ENCODE data around the gene KCNK15. TPM values are rescaled to one million over a fixed set of nuclear protein-coding genes. Genes with fewer than 3 reads are reported as not detected.

The KCNK15 gene
- total RNA-seq, 1 donor from 2014 or later, result 1.0 TPM

DNA sequence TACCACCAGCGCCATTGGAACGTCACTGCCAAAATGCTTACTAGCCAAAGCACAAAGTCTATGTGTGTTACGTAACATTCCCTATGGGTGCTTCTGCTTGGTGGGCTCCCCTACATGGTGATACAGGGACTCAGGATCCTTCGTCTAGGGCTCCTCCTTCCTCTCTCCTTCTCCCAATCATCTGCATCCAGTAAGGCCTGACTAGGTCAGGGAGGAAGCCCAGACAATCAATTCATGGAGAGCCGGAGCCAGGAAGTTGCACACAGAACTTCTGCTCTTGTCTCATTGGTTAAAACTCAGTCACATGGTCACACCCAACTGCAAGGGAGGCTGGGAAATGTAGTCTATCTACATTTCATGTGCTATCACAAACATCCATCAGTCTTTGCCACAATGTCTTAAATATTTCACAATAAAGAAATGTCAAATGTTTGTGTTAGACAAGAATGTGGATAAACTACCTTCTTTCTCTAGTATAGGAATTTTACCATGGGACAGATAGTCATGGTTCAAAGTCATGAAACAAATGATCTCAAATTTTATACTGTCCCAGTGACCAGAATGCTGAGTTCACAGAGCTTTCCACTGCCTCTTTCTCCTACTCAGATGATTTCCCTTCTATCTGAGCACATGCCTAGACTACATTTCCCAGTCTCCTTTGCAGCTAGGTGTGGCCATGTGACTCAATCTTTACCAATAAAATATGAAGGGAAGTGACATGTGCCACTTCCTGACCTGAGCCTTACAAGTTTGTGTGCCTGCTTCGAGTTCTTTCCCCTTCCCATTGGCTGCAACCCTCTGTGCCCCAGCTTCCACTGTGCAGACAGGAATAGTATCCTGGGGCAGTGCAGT is 9.3 kb upstream of the KCNK15 start:
- peak; percentile 75 for ATAC-seq

DNA sequence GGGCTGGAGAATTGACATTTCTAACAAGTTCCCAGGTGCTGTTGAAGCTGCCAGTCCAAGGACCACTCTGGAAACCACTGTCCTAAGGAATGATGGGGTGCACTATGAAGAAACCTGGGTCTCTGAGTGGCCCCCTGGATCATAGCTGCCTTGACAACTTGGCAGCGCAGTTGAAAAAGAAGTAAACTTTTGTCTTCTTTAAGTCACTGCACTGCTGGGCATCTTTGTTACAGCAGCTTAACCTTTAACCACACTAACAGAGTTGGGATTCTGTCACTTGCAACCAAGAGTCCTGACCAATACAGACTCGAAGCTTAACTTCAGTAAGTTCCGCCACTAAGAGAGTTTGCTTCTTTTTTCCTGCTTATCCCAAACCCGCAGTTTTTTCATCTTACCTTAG is 8.5 kb upstream of the KCNK15 start:
- no peak for ATAC-seq

DNA sequence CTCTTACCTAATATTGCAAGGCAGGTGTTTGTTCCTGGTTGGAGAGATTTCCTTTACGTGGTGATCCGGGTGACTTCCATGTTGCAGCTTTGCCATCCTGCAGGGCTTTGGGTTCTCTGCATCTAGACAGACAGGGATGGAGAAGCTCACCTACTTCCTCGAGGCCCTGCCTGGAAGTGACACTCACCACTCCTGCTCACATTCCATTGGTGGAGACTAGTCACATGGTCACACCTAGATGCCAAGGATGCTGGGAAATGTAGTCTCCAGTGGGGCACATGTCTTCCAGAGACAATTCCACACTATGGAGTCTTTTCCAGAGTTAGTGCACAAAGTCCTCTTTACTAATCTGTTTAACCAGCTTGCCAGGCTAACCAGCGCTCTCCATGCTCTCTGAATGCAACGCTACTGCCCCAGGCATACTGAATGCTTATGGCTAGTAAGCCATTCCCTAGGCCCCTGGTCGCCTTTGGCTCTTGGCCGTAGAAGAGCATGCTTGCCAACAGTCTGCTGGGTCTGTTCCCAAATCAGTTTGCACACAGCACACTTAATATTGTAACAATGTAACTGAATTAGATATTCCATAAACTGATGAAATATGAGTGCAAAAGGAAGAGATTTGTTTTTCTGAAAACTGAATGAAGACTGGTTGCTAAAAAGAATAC is 6.7 kb upstream of the KCNK15 start:
- peak; percentile 79 for ATAC-seq

GRCh38 chr20:44739942-44740341 is 5.7 kb upstream of the KCNK15 start:
- ATAC-seq, result no peak

DNA sequence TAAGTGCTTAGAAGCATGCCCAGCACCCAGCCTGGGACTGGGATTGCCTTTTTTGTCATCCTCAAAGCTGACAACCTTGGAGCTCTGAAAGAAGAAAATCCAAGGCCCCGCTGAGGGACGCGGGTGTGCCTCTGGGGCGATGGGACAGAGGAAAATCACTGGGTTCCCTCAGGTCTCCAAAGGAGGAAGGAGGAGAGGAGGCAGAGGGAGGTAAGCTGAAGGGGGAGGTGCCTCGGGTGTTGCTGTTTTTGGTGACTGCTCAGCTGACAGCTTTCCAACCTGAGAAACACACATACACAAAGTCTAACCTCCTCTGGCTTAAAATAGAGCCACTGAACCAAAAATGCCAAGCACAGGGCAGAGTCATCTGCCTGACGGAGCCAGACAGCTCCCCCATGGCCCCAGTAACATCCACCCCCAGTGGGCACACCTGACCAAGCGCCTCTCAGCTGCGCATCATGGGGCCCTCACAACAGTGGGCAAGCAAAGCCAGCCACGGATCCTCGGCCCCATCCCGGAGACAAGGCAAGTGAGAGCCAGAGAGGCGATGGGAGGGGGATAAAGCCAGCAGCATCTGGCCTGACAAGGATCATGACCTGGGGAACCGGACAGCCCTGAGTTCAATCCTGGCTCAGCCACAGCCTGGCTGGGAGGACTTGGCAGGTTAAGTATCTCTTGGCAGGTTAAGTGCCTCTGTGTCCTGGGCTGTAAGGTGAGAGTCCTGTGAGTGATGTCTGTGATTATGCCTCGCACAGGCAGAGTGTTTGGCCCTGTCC is 3.2 kb upstream of the KCNK15 start:
- ATAC-seq, result no peak

DNA sequence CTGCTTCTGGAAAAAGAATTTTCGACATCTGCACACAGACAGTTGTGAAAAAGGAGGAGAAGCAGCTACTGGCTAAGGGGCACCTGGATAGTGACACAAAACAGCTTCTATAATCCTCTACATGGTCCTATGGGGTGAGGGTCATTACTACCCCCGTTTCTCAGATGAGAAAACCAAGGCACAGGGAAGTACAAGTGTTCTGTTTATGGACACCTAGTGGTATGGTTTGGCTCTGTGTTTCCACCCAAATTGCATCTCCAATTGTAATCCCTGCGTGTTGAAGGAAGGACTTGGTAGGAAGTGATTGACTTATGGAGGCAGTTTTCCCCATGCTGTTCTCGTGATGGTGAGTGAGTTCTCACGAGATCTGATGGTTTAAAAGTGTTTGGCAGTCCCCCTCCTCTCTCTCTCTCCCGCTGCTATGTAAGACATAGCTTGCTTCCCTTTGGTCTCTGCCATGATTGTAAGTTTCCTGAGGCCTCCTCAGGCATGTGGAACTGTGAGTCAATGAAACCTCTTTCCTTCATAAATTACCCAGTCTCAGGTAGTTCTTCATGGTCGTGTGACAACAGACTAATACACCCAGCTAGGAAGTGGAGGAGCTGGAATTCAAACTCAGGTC is 2.5 kb upstream of the KCNK15 start:
- ATAC-seq, result no peak

- no peak for ATAC-seq
Observed at GRCh38 chr20:44743916-44744655, 1.6 kb upstream of the KCNK15 start.

GRCh38 chr20:44745122-44745597 is 505 bp upstream of the KCNK15 start:
- ATAC-seq, result no peak

DNA sequence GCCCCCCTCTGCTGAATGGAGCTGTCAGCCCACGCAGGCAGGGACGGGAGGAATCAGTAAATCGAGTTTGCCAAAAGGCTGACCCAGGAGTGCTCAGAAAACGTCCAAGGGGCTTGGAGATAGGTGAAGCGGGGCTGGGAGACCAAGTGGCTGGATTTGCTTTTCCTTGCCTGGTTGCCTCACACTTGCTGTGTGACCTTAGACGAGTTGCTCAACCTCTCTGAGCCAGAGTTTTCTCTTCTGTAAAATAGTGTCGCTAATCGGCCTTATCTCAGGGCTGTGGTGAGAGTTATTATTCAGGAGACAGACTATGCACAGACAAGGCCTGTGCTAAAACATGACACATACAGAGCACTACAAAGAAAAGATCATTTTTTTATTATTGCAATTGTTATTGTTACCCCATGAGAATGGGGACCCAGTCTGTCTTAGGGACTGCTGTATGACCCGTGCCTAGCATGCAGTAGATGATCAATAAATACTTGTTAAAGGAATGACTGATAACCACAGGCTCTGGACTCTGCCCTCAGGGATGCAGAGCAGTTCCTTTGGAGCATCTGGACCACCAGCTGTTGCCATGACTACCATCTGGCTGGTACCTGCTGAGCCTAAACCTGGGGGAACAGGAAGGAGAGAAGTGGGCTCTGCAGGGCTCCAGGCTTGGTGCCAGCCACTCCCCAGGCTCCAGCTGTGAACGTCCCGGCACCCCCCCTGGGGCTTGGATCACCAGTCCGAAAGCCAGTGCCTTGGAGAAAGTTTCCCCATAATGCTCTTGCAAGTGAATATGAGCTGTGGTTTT is 901 bp downstream of the KCNK15 start:
- ATAC-seq, result peak; percentile 12

DNA sequence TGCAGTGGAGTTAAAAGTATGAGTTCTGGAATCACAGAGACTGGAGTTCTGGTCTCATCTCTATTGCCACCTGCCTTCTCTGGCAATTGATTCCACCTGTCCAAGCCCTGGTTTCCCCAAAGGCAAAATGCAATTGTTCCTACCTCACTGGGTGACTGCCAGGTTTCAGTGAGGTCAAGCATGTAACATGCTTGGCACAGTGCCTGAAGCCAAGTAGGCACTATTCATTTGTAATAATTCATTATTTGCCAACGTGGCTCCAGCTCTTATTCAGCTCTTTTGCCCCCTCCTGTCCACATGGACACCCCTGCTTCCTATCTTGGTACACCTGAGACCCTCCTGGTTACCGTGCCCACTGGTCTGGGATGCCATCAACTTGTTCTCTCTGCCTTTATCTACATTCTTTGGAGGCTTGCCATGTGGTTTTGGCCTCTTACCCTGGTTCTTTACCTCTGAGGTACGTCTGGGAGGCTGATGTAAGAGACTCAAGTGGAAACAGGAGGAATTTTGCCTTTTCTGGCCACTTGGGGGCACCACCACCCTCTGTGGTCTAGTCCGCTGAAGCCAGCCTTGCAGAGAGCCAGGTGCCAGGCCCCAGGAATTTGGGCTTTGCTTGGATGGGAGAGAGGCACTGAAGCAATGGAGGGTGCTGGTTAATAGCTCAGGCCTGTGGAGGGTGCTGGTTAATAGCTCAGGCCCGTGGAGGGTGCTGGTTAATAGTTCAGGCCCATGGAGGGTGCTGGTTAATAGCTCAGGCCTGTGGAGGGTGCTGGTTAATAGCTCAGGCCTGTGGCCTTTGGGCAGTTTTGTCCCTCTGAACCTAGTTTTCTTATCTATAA is 1.7 kb downstream of the KCNK15 start:
- ATAC-seq, result peak; percentile 73

GRCh38 chr20:44748005-44748370 is 2.3 kb downstream of the KCNK15 start:
- no peak for ATAC-seq

GRCh38 chr20:44750081-44750805 is 4.6 kb downstream of the KCNK15 start:
- ATAC-seq, result no peak

DNA sequence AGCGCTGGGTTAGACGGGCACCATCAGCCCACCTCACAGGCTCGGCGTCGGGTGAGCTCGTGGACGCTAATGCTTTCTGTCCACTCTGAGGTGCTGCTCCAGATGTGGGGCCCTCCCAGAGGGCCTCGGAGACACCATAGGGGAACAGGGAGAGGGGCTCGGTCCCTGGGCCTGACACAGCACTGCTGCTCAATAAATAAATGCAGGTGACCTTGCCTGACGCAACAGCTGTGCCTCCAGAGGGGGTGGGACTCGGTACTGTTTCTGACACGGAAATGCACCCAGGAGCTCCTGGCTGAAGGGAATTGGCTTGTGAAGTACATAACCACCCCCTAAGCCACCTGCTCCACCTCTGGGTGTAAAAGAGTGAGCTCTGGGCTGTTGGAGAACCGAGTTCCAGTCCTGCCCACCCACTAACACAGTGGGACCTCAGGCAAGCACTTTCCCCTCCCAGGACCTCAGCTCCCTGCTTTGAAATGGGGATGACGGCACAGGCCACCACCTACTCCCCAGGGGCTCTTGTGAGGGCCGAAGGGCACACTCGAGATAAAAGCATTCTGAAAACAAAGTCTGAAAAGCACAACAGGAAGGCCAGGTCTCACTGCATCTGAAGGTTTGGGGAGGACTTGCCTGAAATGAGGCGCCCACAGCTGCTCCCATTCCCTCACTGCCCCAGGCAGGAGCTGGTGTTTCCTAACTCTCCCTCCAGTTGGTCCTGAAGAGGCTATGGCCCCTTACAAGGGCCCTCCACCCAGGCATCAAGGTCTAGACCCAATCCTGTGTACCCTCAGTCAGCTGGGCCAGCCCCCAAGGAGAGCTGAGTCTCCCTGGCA is 6.7 kb downstream of the KCNK15 start:
- no peak for ATAC-seq

- peak; percentile 19 for ATAC-seq
Observed at GRCh38 chr20:44754554-44754953, 8.9 kb downstream of the KCNK15 start.

DNA sequence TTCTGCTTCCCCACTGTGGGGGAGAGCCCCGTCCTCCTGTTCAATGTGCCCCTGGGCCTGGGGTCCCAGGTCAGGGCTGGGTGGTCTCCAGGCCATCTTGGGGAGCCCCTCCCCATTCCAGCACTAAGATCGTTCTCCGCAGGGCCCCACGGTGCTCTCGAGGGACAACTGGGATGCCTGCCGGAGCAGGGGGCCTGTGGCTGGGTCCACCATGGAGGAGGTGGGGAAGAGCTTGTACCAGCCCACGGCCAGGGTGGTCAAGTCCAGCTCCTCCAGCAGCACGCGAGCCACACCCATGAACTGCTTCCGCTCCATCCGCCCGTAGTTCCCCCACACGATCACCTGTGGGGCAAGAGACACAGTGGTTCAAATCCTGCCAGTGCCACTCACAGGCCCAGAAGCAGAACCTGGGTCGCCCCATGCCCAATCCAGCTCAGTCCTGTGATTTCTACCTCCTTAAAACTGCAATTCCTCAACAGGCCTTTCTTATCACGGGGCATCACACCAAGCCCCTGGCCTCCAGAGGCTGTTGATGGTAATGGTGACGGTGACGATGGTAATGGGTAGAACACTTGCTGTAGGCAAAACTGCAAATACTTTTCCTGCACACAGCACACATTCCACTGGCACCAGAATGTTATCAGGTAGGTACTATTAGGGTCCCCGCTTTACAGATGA is 10.5 kb downstream of the KCNK15 start:
- ATAC-seq, result no peak

DNA sequence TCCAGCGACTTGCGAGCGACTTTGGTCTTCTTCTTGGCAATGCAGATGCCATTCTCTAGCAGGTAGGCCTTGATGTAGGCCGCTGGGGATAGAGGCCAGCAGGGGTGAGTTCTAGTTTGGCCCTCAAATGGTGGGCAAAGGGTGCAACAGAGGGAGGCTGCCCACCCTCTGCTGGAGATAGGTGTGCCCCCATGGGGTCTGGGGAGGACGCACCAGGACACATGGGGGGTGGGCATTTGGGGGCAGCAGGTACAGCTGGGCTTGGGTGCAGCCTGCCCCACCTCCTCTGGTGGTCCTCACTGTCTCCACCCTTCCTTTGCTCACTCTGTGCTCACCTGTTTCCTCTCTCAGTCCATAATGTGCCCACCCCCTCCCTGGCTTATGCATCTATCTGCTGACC is 11.3 kb downstream of the KCNK15 start:
- no peak for ATAC-seq

DNA sequence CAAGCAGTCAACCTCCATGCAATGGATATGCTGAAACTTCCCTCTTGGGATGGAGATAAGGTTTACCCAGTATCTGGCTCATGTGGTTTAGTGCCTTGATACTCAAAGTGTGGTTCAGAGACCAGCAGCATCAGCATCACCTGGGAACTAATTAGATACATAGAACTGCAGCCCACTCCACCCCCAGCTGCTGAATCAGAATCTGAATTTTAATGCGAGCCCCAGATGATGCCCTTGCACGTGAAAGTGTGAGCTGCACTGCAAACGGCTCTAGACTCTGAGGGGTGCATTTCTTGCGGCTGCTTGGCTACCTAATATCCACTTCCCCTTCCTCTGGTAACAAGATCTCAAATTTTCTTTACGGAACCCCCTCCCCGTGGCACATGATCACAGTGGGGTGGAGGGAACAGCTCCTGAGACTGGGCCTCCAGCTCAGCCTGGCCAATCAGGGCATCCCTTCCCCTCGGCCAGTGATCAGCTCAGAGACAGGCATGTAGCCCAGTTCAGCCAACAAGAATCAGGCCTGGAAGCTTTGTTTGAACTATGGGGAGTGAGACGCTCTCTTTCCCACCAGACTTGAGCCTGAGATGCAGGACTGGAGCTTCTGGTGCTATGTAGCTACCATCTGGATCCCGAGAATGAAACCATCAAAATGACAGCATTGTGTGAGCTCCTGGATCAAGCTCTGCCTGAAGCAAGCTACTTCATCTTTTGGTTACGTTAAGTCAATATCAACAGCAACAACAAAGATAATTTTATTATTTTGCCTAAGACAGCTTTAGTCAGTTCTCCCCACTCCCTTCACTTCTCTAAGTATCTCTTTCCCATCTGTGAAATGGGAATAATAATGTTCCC is 12.8 kb downstream of the KCNK15 start:
- no peak for ATAC-seq

All from esophagus mucosa (tissue), 1 donor.